Right ventricle myocardium superior (tissue), 1 donor: ENCODE data around the gene EXOC3L4. TPM values are rescaled to one million over a fixed set of nuclear protein-coding genes. Genes with fewer than 3 reads are reported as not detected.

Experiments
- ATAC-seq: fragments of 200-7000 bp; cut with Tn5 transposase; one replicate; pipeline ENCODE4 v1.9.1; 2020; ENCODE audit warnings: mild to moderate bottlenecking; ENCODE audit not compliant: poor library complexity
- DNase-seq: peaks from one replicate; pipeline ENCODE4 v3.0.0-alpha.2; 2020
- intact Hi-C: fragments of 100-400 bp; cut with DNase I; formaldehyde crosslinking; loops from one replicate; pipeline ENCODE4 v1.11.2; 2022
- total RNA-seq: library from RNA; stranded (reverse); fragmentation: NEBNext Ultra II Directional; extraction: Animal tissue kit (Norgen Biotek cat#: 25700); gene quantifications from one replicate; pipeline ENCODE4 v1.2.1, GENCODE V29; 2021
- donor health status: DM: no; HTN: yes; CAD: no; lungs with severe emphysema.

Gene EXOC3L4
- total RNA-seq, 1 donor from 2014 or later: 0.38 TPM

DNA sequence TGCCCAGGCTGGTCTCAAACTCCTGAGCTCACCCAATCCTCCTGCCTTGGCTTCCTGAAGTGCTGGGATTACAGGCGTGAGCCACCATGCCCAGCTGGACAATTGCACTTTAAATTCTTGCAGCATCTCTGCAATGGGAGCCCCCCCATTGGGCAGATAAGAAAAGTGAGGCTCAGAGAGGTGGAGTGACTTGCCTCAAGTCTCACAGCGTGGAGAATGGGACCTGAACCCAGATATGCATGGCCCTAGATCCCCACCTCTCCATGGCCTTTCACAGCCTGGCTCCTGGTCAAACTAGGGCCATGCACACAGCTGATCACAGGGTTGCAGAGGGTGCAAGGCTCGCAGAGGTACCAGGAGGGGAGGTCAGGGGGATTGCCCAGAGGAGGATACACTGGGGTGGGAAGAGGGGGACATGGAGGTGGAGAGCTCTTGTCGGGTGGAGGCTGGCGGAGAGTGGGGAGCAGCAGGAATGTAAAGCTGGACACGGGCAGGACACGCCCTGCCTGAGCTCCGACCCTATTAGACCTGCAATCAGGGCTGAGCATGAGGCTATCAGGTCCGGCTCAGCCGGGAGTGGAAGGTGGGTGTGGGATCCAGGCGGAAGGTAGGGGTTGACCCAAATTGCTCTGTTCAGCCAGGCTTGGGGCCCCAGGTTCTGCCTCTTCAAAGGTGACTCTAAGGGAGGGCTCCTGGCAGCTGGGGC is 6.9 kb downstream of the EXOC3L4 start:
- no peak for DNase-seq

GRCh38 chr14:103101963-103102688 is 7.6 kb downstream of the EXOC3L4 start:
- DNase-seq: no peak
- no peak for ATAC-seq
- intact Hi-C loops: loop anchor here (5.0 kb wide), 1 partner anchor 85 kb away; no protein-coding TSS in a partner anchor

More for the DNA sequence above, 6.9 kb downstream of the EXOC3L4 start:
- no peak for ATAC-seq
- intact Hi-C loops: loop anchor here (5.0 kb wide), 1 partner anchor 86 kb away; no protein-coding TSS in a partner anchor

DNA sequence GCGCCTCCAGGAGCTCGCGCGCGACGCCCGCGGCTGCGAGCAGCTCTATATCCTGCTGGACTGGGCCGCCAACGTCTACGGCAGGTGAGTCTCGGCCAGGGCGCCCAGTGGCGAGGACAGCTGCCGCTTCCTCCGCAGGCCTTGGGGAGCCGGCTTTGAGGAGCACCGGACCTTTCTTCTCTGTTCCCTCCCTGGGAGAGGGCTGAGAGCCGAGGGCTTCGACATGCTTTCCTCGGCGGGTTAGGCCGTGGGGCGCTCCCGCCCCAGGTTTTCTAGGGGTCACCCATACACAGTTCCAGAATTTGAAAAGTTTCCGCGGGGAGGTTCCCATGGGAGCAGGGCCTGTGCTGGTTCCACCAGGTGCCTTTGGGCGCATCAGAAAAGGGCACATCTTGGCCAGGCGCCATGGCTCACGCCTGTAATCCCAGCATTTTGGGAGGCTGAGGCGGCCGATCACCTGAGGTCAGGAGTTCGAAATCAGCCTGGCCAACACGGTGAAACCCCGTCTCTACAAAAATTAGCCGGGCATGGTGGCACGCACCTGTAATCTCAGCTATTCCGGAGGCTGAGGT is 8.2 kb downstream of the EXOC3L4 start:
- intact Hi-C loops: loop anchor here (5.0 kb wide), 1 partner anchor 85 kb away; no protein-coding TSS in a partner anchor
- ATAC-seq (no peak), DNase-seq (no peak)

- peak; percentile 83 for DNase-seq
- intact Hi-C loops: loop anchor here (5.0 kb wide), 1 partner anchor 84 kb away; no protein-coding TSS in a partner anchor
- peak; percentile 49 for ATAC-seq
Measured at GRCh38 chr14:103103461-103104388, 9.2 kb downstream of the EXOC3L4 start.

- ATAC-seq (no peak), DNase-seq (no peak)
- intact Hi-C loops: loop anchor here (5.0 kb wide), 1 partner anchor 83 kb away; no protein-coding TSS in a partner anchor
Measured at GRCh38 chr14:103104389-103104653, 9.8 kb downstream of the EXOC3L4 start.

DNA sequence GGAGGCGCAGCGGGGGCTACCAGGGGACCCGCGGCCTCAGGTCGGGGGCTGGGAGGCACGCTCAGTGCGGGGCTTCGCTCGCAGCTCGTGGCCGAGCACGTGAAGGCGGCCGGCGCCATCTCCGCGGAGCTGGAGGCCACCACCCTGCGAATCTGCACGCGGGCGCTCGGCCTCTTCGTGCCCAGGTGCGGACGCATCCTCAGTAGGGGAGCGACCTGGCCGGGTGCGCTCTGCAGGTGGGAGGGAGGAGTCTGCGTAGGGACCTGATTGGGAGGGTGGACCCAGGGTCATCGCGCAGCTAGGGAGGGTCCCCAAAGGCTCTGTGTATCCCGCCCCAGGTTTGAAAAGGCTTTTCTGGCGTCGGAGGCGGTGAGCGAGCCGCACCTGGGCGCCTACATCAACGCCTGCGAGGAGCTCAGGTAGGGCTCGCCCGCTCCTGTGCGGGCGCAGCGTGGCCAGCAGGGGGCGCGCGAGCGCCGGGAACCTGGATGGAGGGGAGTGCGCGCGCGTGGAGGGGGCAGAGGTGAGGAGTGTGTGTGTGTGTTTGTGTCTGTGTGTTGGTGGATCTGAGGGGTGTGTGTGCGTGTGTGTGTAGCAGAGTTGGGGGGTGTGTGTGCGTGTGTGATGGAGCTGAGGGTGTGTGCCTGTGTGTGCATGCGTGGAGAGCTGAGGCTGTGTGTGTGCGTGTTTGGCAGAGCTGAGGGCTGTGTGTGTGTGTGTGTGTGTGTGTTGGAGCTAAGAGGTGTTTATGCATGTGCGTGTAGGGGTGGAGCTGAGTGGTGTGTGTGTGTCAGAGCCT is 10.3 kb downstream of the EXOC3L4 start:
- intact Hi-C loops: loop anchor here (1.0 to 5.0 kb wide), 2 partner anchors 82 to 187 kb away; no protein-coding TSS in a partner anchor
- ATAC-seq (peak; percentile 87), DNase-seq (peak; percentile 81)

- ATAC-seq (no peak), DNase-seq (no peak)
- intact Hi-C loops: loop anchor here (1.0 kb wide), 1 partner anchor 187 kb away; no protein-coding TSS in a partner anchor
Measured at GRCh38 chr14:103105580-103106150, 11.1 kb downstream of the EXOC3L4 start.

GRCh38 chr14:103107455-103107854 is 12.9 kb downstream of the EXOC3L4 start:
- ATAC-seq: no peak
- no peak for DNase-seq
- intact Hi-C loops: no loop called here

- intact Hi-C loops: no loop called here
- DNase-seq (no peak), ATAC-seq (no peak)
Measured at GRCh38 chr14:103107941-103108748, 13.6 kb downstream of the EXOC3L4 start.

GRCh38 chr14:103108749-103109207 is 14.3 kb downstream of the EXOC3L4 start:
- DNase-seq (no peak), ATAC-seq (no peak)
- intact Hi-C loops: no loop called here

- ATAC-seq: peak; percentile 58
- DNase-seq: peak; percentile 64
- intact Hi-C loops: no loop called here
Measured at GRCh38 chr14:103109535-103110441, 15.3 kb downstream of the EXOC3L4 start.

DNA sequence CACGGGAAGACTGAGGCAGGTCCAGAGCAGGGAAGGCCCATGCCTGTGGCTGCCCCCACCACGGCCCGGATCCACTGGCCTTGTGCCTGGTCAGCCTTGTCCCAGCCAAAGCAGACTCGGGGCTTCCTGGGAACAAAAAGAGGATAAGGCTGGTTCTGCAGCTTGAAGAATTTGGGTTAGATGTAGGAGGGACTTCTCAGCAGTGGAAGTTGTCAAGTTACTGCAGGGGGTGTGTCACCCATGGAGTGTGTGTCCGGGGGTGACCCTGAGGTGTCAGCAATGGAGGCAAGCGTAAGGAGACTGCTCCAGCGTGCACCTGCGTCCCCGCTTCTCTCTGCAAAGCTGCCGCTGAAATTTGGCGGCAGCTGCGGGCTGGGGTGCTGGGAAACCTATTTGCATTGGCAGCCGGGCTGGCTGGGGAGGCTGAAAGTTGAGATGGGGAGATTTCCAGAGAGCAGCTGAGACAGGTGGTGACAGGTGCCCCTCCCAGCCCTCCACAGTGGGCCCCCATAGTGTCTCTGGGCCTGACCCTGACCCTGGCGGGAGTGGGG is 16.2 kb downstream of the EXOC3L4 start:
- peak; percentile 68 for DNase-seq
- ATAC-seq: peak; percentile 47
- intact Hi-C loops: no loop called here

- ATAC-seq (no peak), DNase-seq (no peak)
- intact Hi-C loops: no loop called here
Measured at GRCh38 chr14:103111232-103111868, 16.8 kb downstream of the EXOC3L4 start.

GRCh38 chr14:103112400-103113243 is 18.1 kb downstream of the EXOC3L4 start:
- ATAC-seq: no peak
- intact Hi-C loops: no loop called here
- no peak for DNase-seq
